ENCODE data around the gene CYP19A1.

CYP19A1 gene

DNA sequence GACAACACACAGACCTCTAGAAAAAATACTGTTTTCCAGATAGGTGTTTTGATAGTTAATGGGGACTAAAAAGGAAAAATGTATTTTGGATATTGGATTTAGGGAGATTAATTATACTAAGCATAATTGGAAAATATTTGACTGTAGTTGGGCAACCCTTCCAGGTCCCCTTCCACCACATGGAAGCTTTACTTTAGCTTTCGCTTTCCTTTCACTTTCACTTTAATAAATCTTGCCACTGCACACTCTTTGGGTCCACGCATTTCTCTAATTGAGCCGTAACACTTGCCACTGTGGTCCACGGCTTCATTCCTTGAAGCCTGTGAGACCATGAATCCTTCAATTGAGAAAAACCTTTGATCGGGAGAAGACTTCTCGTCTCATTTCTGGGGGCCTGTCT is 18.6 kb upstream of the CYP19A1 start:
- DNase-seq: no peak

DNA sequence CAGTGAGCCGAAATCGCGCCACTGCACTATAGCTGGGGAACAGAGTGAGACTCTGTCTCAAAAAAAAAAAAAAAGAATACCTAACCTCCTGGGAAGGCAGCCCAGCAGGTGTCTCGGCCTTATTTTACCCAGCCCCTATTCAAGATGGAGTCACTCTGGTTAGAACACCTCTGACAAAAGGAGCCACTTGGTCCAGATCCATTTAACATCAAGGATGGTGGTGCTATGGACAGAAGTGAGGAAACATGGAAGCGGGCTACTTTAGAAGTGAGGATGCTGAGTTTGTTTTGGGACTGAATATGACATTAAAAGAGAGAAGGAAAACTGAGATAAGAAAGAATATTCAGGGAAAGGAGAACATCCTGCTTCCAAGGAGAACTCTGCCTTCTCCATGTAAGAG is 17.8 kb upstream of the CYP19A1 start:
- no peak for DNase-seq

DNA sequence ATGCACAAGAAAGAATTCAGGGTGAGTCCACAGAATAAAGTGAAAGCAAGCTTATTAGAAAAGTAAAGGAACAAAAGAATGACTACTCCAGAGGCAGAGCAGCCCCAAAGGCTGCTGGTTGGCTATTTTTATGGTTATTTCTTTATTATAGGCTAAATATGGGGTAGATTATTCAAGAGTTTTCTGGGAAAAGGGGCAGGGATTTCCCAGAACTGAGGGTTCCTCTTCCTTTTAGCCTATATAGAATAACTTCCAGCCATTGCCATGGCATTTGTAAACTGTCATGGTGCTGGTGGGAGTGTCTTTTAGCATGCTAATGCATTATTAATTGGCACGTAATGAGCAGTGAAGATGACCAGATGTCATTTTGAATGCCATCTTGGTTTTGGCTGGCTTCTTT is 16.7 kb upstream of the CYP19A1 start:
- DNase-seq: no peak

DNA sequence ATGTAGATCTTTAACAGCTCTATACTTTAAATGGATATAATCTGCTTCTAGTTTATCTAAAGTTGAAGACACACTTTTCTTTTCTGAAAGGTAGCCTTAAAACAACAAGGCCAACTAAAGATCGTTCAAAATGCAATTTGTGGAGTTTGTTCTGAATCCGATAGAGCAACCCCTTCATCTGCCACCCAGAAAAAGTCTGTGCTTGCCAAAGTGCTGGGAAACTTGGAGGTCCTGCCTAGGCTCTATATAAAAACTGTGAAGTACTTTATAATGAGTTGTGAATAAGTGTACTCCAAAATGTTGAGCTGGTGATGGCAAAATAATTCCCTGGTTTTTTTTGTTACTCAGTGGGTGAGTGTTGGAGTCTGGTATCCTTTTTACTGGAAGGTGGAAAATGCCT is 15.6 kb upstream of the CYP19A1 start:
- DNase-seq: no peak

DNA sequence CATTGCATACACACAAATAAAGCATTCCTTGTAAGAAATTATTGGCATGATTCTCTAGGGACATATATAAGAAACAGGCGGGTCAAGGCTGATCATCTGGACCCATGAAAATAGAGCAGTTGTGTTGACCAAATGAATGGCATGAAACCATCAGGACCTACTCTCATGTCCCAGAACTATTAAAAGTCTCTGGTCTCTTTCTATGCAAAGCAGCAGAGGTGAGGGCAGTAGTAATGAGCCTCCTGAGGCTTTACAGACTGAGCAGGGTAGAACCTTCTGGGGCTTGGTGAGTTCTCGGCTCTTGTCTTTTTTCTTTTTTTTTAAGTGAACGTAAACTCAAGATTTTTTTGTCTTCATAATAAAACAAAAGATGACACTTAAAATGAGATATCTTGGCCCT is 12.3 kb upstream of the CYP19A1 start:
- no peak for DNase-seq

DNA sequence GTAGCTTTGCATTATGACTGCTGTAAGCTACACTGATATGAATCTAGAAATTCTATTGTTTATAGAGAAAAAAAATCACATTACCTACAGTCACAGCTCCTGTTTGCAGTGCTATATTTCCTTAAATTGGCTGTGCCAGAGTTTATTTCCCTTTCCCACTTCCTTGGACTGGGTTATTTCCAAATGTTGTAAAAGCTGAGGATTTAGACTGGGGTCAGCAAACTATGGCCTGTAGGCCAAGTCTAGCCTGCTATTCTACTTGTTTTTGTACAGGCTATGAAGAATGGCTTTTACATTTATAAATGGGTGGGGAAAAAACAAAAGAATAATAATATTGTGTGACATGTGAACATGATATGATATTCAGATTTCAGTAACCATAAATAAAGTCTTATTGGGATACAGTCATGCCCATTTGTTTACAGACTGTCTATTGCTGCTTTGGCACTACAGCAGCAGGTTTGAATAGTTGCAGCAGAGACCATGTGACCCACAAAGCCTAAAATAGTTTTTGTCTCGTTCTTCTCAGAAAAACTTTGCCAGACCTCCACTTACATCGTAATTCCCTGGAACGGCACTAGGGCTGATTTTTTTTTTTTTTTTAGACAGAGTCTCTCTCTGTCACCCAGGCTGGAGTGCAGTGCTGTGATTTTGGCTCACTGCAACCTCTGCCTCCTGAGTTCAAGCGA is 10.9 kb upstream of the CYP19A1 start:
- no peak for DNase-seq

DNA sequence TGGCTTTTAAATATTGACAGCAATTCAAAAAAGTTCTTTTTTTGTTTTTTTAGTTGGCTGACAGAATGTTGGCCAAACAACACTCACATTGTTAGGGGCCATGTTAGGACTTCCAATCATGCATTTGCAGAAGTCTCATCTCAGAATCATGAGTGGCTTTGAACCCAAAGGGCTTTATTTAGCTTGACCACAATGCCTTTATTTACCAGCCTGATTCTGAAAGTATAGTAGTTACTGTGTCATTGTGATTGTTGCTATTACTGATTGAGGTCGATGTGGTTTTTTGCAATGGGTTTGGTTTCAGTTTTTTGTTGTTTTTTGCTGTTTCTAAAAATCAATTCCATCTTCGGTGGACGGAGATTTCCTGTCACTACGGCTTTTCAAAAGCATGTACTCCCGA is 10.3 kb upstream of the CYP19A1 start:
- DNase-seq: no peak

DNA sequence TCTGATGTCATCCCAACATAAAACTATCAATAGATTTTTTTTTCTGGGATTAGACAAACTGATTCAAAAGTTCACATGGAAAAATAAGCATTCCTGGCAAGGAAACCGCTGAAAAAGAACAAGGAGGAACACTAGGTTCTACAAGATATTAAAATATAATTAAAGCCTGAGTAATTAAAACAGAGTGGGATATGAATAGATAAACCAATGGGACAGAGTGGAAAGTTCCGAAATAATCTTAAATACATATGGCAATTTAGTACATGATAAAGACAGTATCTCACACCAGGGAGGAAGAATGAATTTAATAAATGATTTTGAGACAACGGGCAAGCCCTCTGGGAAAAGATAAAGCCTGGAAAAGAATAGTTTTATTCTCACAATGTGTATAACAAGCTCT is 7.7 kb upstream of the CYP19A1 start:
- DNase-seq: no peak

DNA sequence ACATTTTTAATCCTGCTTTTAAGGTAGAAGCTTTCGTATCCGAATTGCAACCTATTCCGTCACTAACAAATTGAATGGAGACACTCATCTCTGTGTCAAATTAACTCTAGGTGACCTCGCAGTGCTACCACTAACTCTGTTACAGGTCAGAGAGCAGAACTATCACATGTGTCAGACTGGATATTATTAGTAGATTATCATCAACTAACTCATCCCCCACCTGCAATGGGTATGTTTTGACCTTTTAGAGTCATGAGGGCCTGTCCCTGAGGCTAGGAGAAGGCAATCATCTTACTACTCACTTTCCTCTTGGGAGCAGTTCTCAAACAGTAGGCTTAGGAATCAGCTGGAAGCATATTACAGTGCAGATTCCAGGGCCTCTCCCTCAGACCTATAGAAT is 5.1 kb upstream of the CYP19A1 start:
- no peak for DNase-seq

DNA sequence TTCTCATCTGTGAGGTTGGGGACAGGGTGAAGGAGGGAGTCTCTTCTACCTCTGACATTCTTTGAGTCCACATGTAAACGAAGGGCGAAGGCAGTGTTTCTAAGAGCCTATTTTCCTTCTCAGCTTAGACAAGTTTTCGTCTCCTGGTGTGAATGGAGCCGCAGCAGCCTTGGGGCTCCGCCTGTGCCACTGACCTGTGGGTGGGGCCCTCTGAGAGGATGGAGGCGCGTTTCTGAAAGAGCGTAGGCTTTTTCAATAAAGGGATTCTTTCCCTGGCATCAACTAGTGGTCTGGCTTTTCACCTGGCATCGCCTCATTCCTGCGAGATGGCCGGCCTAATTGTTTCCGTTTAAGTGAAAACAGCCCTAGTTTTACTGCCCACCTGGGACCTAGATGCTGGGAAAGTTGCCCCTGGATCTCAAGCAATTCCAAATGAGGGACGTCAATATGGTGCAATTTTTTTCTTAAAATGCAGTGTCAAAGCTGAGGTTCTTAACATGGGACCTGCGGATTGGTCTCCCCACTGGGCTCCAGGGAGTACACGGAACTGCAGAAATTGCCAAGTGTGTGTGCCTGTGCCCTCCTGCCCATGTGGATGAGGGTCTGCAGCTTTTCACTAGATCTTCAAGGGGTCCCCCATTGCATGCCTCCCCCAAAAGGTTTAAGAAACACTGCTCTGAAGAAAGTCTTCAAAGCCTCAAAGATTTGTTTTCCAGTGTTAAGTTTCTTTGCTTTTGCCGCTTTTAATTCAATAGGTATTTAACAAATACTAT is 4.0 kb upstream of the CYP19A1 start:
- no peak for DNase-seq

DNA sequence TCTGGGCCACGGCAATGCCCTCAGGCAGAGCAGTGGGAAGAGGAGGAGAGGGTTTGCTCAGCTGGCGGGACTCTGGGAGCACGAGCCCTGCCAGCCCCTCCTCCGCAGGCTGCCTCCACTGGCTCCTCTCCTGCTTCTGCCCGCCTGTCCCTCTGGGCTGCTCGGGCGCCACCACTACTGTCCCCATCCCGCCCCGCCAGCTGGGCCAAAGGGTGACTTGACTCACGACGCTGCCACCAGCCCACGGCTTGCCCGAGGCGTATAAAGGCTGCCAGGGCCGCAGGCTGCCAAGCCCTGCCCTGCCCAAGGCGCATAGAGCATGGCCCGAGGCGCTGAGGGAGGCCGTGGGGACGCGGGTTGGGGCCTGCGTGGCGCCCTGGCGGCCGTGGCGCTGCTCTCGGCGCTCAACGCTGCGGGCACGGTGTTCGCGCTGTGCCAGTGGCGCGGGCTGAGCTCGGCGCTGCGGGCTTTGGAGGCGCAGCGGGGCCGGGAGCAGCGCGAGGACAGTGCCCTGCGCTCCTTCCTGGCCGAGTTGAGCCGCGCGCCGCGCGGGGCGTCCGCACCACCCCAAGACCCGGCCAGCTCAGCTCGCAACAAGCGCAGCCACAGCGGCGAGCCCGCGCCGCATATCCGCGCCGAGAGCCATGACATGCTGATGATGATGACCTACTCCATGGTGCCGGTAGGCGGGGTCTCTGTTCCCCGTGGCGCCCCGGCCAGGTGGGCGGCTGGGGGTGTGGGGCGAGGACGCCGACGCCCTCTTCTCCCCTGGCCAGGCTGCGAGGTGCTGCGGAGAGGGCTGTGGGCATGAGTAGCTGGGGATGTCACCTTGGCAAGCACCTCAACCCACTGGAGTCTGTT is 3.2 kb upstream of the CYP19A1 start, which contains the start of gene GLDN:
Gene GLDN, plus strand, starts transcription at position 290 of the 861 bp plus-strand sequence. Its CDS starts 30 bp downstream, at position 320.
- DNase-seq: no peak

DNA sequence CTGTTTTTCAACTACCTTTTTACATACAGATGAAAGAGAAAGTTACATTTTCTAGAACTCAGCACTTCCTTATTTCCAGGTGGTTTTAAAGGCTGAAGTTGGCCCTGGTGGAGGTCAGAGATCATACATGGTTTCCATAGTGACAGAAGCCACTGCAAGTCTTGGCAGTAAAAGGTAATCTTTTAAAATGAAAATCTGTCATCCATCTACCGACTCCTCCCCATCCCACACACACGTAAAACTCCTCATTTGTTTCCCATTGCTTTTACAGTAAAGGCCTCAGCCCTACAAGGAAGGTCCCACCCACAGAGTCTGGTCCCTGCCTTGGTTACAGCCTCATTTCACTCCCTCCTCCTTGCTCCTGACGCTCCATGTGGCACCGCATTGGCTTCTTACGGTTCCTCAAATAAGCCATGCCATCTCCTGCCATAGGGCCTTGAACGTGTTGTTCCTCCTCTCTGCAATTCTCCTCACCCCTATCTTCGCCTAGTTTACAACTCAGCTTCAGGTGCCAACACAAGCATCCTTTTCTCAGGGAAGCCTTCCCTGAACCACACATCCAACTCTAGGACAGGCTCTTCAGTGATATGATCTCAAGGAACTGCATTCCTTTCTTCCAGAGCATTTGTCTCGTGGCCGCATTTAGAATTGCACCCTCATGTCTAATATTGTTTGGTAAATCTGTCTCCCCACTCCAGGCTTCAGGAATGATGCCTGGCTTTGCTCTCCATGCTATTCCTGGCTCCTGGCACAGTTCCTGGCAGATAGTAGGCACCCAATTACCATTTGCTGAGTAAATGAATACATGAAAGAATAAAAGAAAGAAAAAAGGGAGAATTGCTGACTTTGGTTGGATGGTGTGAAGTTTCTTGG is 2.6 kb downstream of the CYP19A1 start:
- no peak for DNase-seq

DNA sequence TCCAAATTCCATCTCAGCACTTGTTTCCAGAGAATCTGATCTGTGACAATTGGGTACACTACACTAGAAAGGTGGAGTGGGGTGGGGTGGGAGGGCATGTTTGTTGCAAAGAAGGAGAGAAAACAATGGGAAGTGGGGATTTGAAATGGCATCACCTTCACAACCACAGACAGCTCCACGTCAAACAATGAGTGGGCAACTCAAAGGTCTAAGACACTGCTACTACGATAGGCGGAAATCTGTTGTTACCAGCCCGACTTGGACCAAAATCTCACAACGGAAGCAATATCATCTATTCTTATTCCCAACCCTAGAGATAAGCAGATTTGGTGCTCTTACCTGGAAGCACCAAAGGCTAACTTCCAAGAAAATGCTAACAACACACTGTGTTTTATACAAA is 3.3 kb downstream of the CYP19A1 start:
- no peak for DNase-seq

DNA sequence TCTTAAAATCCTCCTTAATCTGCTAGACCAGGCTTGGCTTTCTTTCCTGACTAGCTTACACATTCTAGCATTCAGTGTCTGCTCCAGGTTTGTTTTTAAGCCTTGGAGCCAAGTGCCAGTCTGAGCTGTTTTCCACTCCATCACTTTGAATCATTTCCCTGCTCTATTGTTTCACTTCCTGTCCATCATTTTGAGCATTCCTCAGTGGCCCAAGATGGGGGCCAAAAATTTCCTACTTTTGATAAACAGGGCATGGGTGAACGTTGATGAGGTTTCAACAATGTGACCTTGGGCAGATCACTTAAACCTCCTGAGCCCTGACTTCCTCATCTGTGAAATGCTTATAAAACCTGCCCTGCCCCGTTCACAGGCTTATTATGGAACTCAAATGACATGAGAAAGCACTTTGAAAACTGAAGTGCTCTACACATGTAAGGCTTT is 4.4 kb downstream of the CYP19A1 start:
- DNase-seq: no peak

DNA sequence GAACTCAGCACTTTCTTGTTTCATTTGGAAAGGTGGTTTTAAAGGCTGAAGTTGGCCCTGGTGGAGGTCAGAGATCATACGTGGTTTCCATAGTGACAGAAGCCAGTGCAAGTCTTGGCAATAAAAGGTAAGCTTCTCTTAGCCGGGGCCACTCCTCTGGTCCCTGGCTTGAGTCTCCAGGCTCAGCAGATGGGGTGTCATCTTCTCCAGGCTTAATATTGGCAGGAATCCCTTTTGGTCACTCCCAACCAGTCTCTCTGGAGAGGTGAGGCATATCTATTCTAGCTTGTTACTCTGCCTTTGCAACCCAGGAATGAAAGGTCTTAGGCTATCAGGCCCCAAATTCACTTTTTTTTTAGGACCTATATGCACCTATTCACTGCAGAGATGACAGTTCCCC is 4.8 kb downstream of the CYP19A1 start:
- DNase-seq: no peak

DNA sequence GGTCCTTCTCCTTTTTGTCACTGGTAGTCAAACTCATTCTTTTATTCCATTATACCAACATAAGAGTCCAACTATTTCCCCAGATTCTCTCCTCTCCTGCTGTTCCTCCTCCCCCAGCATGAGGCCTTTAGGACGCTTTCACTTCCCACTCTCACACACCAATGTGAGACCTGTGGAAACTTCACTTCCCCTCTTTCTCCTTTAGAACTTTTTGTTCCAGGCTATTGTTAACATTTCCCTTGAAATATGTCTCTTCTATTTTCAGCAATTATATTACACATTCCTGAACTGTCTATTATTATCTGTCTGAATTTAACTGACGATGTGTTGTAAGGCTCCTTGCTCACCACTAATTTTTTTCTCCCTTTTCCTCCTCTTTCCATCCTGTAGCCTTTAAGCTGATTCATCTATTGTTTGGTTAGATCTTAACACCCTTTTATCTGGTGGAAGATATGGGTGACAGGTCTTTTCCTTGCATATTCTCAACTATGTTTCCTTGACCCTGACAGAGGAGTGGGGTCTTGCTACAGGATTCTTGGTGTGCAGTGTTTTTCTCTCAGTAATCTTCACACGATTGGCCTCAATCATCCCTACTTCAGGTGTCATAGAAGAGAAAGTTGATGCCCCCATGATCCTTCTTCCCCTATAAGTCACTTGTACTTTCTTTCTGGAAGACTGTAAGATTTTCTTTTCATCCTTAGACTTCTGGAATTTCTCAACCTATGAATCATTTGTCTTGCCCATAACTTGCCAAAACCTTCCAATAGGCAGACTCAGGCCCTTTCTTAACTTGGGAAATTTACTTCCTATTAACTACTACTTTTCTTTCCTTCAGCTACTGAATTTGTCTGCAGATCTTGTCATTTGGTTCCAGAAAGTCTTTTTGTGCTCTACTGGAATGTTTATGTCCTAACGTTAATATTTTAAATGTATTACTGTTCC is 5.9 kb downstream of the CYP19A1 start:
- no peak for DNase-seq

DNA sequence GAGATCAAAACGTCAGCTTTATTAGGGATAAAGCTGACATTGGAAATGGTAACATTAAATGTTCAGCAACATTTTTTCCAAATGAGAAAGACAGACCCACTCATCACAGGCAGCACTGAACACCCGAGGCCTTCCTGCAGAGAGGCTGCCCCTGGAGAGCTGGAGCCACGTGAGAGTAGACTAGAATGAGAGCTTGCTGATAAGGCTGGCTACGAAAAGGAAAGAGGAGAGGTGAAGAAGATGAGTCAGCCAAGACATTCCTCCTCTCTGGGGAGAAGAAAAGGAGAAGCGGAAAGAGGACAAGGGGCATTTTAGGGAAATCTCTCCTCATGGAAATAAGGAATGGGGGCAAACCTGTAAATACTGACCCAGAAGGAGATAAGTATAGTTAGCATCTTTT is 7.3 kb downstream of the CYP19A1 start:
- DNase-seq: no peak

DNA sequence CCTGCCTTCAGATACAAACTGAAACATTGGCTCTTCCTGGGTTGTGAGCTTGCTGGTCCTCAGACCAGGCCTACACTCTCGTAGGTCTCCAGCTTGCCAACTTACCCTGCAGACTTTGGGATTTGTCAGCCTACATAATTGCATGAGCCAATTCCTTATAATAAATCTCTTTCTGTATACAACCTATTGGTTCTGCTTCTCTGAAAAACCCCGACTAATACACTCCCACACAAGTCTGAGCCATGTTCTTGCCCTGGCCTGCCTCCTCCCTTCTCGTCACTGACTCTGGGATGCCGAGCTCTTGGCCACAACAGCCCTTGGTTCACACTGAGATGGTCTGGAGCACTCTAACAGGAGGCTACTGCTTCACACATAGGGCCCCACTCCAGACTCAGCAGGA is 9.5 kb downstream of the CYP19A1 start:
- no peak for DNase-seq

DNA sequence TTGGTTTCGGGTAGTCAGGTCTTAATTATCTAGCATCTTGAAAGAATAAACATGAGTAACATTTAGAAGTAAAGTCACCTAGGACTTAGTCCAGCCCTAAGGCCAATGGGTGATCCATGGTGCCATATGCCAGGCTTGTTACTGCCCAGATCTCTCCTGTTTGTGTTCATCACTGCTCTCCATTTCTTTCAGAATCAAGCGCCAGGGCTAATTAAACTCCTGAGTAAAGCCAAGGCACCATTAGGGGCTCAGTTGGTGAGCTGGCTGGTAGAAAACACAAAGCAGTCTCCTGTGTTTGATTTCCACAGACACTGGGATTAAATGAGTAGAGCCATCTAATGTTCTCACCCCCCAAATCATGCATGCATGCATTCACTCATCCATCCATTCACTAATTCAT is 11.3 kb downstream of the CYP19A1 start:
- no peak for DNase-seq

DNA sequence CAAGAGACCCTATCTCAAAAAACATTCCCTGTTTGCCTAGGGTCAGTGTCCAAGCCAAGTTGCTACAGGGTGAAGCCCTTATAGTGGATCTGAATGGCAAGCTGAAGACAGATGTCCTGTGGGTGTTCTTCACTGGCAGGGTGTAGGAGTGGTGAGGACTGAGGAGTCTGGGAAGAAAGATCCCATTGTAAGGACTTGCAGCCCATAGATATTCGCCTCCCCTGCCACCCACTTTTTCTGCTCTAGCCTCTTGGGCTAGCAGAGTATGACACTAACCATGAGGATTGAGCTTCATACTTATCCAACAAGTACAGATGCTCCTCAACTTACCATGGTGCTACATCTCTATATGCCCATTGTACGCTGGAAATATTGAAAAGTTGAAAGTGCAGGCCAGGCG is 13.2 kb downstream of the CYP19A1 start:
- DNase-seq: no peak

DNA sequence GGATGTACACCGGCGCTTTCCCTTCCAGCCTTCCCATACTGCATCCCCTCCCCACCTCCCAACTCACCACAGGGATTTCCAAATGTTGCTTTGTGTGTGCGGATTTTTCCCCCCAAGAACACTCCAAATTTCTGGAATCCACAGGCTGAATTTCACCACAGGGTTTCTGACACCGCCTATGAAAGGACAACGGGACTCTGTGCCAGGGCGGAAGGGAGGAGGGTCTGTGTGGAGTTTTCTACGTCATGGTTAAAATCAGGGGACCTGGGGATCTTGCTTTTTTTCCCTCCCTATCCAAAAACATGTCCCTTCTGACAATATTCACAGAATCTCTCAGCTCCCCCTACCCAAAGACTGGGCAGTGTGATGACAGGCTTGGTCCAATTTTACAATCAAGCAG is 14.6 kb downstream of the CYP19A1 start:
- DNase-seq: no peak
